ENCODE results near the gene PPP1R9B.

DNA sequence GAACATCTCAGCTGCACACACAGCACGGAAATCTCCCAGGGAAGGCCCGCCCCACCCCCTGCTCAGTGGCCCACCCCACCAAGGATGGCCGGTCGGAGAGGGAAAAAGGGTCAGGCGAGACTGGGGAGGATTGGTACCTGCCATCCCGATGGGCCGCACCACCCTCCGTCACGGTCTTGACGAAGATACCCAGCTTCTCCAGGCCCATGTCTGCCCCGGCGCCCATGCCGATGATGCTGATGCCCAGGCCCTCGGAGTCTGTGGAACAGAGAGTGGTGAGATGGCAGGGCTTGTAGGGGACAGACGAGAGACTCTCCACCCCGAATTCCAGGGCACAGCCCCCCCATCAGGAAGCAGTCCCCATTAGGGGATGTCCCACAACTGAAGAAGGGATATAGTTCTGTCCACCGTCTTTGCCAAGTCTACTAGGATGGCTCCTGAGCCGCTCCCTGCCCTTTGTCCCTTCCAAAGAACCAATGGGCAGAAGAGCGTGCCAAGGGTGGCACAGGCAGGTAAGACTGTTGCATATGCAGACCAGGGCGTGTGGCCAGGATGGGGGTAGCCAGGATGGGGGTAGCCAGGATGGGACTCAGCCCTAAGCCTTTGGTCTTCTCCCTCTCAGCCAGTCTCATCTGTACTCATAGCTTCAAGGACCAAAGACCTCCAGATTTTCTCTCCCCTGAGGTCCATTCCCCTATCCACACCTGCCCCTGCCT is 6.9 kb downstream of the PPP1R9B start:
- no peak for TF ChIP-seq TCF4 (CRISPR knock-in tag; IDR thresholded peaks at IDR 0.05; ENCODE audit: borderline replicate concordance)
- no peak for TF ChIP-seq PPARA (CRISPR knock-in tag; IDR thresholded peaks at IDR 0.05; ENCODE audit: borderline replicate concordance)
- no peak for TF ChIP-seq TOX (CRISPR knock-in tag; IDR thresholded peaks at IDR 0.05; ENCODE audit: borderline replicate concordance)
- no peak for TF ChIP-seq RARB (CRISPR knock-in tag; IDR thresholded peaks at IDR 0.05)
- TF ChIP-seq ARNTL (CRISPR knock-in tag; IDR thresholded peaks at IDR 0.05; ENCODE audit: borderline replicate concordance, low read depth) = no peak
- TF ChIP-seq ZNF565 (CRISPR knock-in tag; conservative IDR thresholded peaks at IDR 0.05; ENCODE audit: low read depth) = no peak
- TF ChIP-seq, protein P1, sequence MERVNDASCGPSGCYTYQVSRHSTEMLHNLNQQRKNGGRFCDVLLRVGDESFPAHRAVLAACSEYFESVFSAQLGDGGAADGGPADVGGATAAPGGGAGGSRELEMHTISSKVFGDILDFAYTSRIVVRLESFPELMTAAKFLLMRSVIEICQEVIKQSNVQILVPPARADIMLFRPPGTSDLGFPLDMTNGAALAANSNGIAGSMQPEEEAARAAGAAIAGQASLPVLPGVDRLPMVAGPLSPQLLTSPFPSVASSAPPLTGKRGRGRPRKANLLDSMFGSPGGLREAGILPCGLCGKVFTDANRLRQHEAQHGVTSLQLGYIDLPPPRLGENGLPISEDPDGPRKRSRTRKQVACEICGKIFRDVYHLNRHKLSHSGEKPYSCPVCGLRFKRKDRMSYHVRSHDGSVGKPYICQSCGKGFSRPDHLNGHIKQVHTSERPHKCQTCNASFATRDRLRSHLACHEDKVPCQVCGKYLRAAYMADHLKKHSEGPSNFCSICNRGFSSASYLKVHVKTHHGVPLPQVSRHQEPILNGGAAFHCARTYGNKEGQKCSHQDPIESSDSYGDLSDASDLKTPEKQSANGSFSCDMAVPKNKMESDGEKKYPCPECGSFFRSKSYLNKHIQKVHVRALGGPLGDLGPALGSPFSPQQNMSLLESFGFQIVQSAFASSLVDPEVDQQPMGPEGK (CRISPR knock-in tag; IDR thresholded peaks at IDR 0.05; ENCODE audit: borderline replicate concordance) = no peak
- TF ChIP-seq, protein P2, sequence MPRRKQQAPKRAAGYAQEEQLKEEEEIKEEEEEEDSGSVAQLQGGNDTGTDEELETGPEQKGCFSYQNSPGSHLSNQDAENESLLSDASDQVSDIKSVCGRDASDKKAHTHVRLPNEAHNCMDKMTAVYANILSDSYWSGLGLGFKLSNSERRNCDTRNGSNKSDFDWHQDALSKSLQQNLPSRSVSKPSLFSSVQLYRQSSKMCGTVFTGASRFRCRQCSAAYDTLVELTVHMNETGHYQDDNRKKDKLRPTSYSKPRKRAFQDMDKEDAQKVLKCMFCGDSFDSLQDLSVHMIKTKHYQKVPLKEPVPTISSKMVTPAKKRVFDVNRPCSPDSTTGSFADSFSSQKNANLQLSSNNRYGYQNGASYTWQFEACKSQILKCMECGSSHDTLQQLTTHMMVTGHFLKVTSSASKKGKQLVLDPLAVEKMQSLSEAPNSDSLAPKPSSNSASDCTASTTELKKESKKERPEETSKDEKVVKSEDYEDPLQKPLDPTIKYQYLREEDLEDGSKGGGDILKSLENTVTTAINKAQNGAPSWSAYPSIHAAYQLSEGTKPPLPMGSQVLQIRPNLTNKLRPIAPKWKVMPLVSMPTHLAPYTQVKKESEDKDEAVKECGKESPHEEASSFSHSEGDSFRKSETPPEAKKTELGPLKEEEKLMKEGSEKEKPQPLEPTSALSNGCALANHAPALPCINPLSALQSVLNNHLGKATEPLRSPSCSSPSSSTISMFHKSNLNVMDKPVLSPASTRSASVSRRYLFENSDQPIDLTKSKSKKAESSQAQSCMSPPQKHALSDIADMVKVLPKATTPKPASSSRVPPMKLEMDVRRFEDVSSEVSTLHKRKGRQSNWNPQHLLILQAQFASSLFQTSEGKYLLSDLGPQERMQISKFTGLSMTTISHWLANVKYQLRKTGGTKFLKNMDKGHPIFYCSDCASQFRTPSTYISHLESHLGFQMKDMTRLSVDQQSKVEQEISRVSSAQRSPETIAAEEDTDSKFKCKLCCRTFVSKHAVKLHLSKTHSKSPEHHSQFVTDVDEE (CRISPR knock-in tag; IDR thresholded peaks at IDR 0.05) = no peak
- TF ChIP-seq ZC3H10 (CRISPR knock-in tag; IDR thresholded peaks at IDR 0.05) = no peak
- TF ChIP-seq ISL1 (CRISPR knock-in tag; IDR thresholded peaks at IDR 0.05) = no peak
- TF ChIP-seq, protein P3, sequence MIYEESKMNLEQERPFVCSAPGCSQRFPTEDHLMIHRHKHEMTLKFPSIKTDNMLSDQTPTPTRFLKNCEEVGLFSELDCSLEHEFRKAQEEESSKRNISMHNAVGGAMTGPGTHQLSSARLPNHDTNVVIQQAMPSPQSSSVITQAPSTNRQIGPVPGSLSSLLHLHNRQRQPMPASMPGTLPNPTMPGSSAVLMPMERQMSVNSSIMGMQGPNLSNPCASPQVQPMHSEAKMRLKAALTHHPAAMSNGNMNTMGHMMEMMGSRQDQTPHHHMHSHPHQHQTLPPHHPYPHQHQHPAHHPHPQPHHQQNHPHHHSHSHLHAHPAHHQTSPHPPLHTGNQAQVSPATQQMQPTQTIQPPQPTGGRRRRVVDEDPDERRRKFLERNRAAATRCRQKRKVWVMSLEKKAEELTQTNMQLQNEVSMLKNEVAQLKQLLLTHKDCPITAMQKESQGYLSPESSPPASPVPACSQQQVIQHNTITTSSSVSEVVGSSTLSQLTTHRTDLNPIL (CRISPR knock-in tag; IDR thresholded peaks at IDR 0.05; ENCODE audit: low read depth) = no peak
- TF ChIP-seq ZFP3 (CRISPR knock-in tag; IDR thresholded peaks at IDR 0.05) = no peak
- TF ChIP-seq SNAI2 (CRISPR knock-in tag; IDR thresholded peaks at IDR 0.05) = no peak
- no peak for TF ChIP-seq GLIS3 (CRISPR knock-in tag; IDR thresholded peaks at IDR 0.05)

All from SK-N-SH treated with all-trans-retinoic acid at 6 μM for 48 hours (cell line).